Amniotic stem cell (primary cell): ENCODE results near the gene KMT5C.

Source experiments
- DNase-seq: peaks from one replicate; lab custom pipeline; 2025; lab: John Stamatoyannopoulos, UW

KMT5C gene

GRCh38 chr19:55339105-55339888 is at the start of gene KMT5C:
KMT5C (plus strand) TSS chr19:55339876; CDS start chr19:55341937, 2,061 bp downstream.
- peak; percentile 100 for DNase-seq

- no peak for DNase-seq
Measured at GRCh38 chr19:55297267-55297666, 42.4 kb upstream of the KMT5C start.

GRCh38 chr19:55299991-55300390 is 39.7 kb upstream of the KMT5C start:
- no peak for DNase-seq

- DNase-seq: no peak
Measured at GRCh38 chr19:55300886-55301458, 38.7 kb upstream of the KMT5C start.

DNA sequence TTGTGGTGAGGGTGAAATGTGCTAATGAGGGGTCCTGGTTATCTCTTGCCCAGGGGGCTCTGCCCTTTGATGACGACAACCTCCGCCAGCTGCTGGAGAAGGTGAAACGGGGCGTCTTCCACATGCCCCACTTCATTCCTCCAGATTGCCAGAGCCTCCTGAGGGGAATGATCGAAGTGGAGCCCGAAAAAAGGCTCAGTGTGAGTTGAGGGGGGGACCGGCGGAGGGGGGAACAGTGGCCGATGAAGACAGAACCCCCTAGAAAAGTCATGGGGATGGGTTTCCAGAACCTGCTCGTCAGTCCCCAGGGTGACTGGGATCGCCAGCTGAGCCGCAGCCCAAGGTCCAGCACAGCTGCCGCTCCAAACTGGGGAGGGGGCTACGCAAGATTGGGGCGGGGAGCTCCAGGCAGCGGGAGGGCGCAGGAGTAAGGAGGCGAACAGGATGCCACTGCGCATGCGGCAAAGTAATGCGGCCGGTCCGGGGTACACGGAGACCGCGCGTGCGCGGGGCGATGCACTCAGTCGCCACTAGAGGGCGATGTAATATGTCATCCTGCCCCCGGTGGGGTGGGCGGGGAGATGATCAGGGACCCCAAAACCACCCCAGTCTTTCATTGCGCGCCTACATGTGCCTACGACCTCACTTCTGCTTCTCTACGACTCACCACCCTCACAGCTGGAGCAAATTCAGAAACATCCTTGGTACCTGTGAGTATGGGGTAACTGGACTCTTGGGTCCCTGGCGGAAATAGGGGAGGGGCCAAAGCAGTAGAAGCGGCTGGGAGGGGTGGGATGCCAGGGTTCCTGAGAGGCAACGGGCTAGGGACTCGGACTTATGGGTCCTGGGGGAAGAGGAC is 38.0 kb upstream of the KMT5C start:
- DNase-seq: peak; percentile 24

DNA sequence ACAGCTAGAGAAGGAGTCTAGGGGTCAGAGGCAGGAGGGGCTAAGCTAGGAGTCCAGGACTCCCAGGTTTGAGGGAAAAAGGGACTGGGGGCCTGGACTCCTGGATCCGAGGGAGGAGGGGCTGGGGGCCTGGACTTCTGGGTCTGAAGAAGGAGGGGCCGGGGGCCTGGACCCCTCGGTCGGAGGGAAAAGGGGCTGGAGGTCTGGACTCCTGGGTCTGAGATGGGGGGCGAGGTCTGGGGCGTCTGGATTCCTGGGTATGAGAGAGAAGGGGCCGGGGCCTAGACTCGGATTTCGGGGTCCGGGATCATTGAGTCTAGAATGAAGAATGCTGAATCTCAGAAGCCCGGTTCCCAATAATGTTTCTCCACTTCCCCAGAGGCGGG is 37.4 kb upstream of the KMT5C start:
- DNase-seq: no peak

DNA sequence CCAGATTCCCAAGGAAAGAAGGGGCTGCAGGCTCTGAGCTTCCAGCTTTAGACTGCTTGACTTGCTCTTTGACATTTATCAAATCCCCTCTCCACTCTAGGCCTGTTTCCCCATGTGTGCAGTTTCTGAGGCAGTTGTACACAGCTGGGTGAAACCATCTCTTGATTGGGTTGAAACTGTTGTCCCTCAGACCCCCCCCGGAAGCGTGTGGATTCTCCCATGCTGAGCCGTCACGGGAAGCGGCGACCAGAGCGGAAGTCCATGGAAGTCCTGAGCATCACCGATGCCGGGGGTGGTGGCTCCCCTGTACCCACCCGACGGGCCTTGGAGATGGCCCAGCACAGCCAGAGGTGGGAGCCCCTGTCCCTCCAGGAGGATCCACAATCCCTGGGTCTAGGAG is 36.2 kb upstream of the KMT5C start:
- DNase-seq: no peak

- DNase-seq: no peak
Measured at GRCh38 chr19:55304279-55304978, 35.2 kb upstream of the KMT5C start.

DNA sequence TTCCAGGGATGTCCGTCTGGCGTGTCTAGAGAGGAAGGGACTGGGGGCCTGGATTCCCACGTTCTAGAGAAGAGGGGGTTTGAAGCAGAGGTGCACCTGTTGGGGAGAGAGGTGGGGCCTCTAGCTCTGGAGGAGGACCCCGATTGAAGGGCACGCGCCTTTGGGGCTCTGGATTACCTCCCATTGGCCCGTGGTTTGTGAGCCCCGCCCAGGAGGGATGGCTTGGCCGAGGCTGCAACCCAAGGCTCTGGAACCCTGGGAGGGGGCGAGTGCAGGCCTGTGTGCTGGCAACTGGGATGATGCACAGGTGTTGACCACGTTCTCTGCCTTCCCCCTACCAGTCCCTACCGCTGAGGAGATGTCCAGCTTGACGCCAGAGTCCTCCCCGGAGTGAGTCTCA is 34.7 kb upstream of the KMT5C start:
- no peak for DNase-seq

DNA sequence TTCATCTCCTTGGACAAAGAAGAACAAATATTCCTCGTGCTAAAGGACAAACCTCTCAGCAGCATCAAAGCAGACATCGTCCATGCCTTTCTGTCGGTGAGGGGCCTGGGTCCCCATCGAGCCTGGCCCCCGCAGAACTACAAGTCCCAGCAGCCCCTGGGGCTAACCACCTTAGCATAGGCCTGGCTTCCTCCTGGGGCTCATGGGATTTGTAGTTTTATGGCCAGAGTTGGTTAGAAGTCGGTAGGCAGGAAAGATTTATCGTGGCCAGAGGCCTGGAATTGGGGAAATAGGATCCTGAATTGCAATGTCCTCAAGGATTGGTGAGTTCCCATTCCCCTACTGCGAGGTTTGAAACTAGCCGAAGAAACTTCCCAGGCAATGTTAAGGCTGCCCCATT is 34.2 kb upstream of the KMT5C start:
- DNase-seq: no peak

GRCh38 chr19:55305983-55306562 is 33.6 kb upstream of the KMT5C start:
- DNase-seq: no peak

GRCh38 chr19:55306712-55307111 is 33.0 kb upstream of the KMT5C start:
- no peak for DNase-seq

DNA sequence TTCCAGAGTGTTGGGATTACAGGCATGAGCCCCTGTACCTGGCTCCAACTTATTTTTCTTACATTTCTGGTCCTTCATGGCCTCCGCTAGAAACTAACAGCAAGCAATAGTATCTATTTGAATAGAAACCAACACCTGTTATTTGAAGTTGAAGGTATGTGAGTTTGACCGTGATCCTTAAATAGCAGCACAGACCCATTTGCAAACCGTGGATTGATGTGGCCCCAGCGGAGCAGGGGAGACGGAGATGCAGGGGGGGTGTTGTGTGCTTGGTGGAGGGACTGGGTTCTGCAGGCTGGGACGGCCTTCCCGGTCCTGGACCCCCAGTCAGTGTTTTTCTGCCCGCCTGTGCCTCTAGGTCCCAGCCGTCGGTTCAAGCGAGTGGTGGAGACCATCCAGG is 31.4 kb upstream of the KMT5C start:
- no peak for DNase-seq

DNA sequence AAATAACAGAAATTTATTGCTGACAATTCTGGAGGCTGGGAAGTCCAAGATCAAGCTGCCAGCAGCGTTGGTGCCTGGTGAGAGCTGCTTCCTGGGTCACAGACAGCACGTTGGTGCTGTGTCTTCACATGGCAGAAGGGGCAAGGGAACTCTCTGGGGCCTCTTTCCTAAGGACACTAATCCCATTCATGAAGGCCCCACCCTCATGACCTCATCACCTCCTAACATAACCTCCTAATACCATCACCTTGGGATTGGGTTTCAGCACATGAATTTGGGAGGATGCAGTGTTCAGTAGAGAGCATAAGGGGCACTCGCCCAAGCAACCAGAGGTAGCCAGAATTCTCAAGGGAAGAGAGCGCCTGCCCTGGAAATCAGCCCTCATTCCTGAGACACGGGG is 30.2 kb upstream of the KMT5C start:
- no peak for DNase-seq

DNA sequence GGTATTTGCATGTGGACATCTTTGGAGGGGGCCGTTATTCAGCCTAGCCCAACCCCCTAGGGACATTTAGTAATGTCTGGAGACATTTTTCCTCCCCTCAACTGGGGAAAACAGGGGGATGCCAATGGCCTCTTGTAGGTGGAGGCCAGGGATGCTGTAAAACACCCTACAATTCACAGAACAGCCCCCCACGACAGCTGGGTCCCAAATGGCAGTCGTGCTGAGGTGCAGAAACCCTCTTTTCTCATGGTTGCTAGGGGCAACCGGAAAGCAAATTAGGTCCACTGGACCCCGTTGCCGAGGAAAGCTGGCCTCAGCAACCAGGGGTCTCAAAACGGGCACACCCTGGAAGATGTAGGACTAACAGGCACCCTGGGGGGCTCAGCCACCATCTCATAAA is 29.2 kb upstream of the KMT5C start:
- no peak for DNase-seq

DNA sequence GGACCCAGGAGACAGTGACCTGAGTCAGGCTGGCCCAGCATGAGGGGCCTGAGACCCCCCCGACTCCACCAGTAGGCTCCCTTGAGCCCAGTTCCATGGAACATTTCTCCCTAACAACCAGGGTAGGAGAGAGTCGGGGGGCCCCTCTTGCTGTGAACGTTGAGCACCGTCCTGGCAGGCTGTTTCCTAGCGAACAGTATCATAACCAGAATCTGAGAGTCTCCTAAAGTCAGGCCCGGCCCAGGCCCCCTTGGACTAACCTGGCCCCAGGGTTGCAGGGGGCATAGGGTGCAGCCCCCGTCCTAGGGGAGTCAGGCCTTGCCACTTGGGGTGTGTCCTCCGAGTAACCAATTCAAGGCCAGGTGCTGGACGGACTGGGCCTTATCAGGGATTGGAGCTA is 28.3 kb upstream of the KMT5C start:
- no peak for DNase-seq

DNA sequence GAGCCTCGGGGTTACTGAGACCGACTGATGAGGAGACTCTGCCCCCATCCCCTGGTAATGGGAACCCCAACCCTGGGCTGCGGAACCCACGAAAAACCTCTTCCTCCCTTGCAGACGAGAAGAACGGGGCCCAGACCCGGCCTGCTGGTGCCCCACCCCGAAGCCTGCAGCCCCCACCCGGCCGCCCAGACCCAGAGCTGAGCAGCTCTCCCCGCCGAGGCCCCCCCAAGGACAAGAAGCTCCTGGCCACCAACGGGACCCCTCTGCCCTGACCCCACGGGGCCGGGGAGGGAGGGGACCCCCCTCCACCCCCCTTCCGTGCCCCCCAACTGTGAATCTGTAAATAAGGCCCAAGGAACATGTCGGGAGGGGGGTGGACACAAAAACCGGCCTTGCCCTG is 27.9 kb upstream of the KMT5C start:
- DNase-seq: no peak

- no peak for DNase-seq
Measured at GRCh38 chr19:55312621-55313512, 26.8 kb upstream of the KMT5C start.

DNA sequence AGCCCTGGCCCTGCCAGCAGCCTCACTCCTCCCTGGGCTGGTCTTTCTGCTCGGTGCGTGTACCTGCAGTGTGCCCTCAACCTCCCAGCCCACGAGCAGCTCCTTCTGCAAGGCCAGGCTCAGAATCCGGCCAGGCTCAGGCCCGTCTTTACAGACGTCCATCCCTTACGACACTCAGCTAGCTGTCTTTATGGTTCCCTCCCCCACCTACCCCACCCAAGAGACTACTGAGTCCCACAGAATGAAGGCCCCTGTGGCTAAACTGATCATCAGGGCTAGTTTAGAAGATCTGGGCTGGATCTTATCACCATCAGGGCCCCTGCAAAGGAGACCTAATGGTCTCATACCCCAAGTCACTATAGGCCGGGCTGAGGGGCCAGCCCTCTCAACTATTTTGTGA is 25.3 kb upstream of the KMT5C start:
- no peak for DNase-seq

GRCh38 chr19:55315956-55316525 is 23.6 kb upstream of the KMT5C start:
- DNase-seq: no peak

GRCh38 chr19:55316646-55317045 is 23.0 kb upstream of the KMT5C start:
- no peak for DNase-seq
